Suprapubic skin (tissue), 3 donors: ENCODE measurements around the gene AGAP1.

Experiments used
- CTCF ChIP-seq, 2 donors: fragments of 200-600 bp in 1 of 2; fragments of 450-650 bp in 1 of 2; sonication (generic) in 1 of 2; IDR thresholded peaks; one replicate each; pipeline ENCODE4 v1.5.1; 2016 to 2019; ENCODE audit warnings: antibody characterized with exemption in 2 of 2, mild to moderate bottlenecking in 1 of 2, moderate library complexity in 1 of 2
- POLR2A ChIP-seq, 2 donors: fragments of 450-650 bp; IDR thresholded peaks; one replicate each; pipeline ENCODE4 v1.6.1; 2017; ENCODE audit warnings: antibody characterized with exemption in 2 of 2, mild to moderate bottlenecking in 2 of 2, moderate library complexity in 2 of 2

GRCh38 chr2:235546436-235546835 is 52.6 kb downstream of the AGAP1 start:
- TF ChIP-seq CTCF (IDR thresholded peaks at IDR 0.05) = no peak
- no peak for TF ChIP-seq POLR2A (IDR thresholded peaks at IDR 0.05)
